Stomach (tissue), 4 donors: ENCODE results near the gene KLHL22.

Experiments
- EP300 ChIP-seq: sonication (generic); formaldehyde crosslinking; IDR thresholded peaks from one replicate; pipeline ENCODE4 v1.6.1; 2017; ENCODE audit warnings: antibody characterized with exemption
- POLR2A ChIP-seq, 4 donors: fragments of 450-650 bp; IDR thresholded peaks; one replicate each; pipeline ENCODE4 v1.6.1; 2016; ENCODE audit warnings: antibody characterized with exemption in 4 of 4, control low read depth in 2 of 4, mild to moderate bottlenecking in 1 of 4, moderate library complexity in 1 of 4
- POLR2AphosphoS5 ChIP-seq, 3 donors: sonication (generic); formaldehyde crosslinking; IDR thresholded peaks; one replicate each; pipeline ENCODE4 v1.6.1; 2016; ENCODE audit warnings: antibody characterized with exemption in 3 of 3
- TF ChIP-seq, protein P1 (sequence below), 7 experiments: fragments of 450-650 bp in 4 of 7; fragments of 200-600 bp in 3 of 7; sonication (generic) in 3 of 7; IDR thresholded peaks; one replicate each; pipeline ENCODE4 v1.5.1; 2016 to 2019; ENCODE audit warnings: antibody characterized with exemption in 7 of 7, control low read depth in 2 of 7, mild to moderate bottlenecking in 1 of 7

DNA sequence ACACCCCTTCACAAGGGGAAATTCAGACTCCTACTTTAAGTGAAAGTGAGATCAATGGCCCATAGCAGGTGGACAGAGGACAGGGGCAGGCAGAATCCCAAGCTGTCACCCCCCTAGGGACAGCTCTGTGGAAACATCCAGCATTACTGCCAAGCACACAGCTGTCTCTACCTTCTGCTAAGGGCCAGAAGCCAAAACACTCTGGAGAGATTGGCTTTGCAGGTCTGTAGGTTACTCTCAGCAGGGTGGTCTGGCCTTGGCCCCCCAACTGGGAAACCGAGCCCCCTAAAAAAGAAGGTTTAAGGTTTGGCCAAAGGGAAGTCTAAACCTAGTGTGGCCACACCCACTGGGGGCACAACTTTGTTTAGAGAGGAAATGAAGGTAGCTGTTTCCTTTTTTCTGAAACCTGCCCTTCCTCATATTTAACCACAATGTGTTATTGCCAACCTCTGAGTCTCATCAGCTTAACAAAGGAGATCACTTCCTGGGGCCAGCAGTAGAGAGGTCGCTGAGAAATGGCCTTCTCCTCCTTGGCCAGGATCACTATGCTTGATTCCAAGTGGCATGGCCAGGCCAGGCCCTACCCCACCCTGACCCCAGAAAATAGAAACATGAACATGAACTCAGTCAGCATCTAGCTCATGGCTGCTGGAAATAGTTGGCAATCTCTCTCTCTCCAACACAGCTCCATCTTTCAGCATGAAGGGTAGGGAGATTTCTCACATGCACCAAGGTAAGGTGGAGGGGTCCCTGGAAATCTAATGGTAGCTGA lies 32.1 kb downstream of the KLHL22 start:
- TF ChIP-seq, protein P1, sequence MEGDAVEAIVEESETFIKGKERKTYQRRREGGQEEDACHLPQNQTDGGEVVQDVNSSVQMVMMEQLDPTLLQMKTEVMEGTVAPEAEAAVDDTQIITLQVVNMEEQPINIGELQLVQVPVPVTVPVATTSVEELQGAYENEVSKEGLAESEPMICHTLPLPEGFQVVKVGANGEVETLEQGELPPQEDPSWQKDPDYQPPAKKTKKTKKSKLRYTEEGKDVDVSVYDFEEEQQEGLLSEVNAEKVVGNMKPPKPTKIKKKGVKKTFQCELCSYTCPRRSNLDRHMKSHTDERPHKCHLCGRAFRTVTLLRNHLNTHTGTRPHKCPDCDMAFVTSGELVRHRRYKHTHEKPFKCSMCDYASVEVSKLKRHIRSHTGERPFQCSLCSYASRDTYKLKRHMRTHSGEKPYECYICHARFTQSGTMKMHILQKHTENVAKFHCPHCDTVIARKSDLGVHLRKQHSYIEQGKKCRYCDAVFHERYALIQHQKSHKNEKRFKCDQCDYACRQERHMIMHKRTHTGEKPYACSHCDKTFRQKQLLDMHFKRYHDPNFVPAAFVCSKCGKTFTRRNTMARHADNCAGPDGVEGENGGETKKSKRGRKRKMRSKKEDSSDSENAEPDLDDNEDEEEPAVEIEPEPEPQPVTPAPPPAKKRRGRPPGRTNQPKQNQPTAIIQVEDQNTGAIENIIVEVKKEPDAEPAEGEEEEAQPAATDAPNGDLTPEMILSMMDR (IDR thresholded peaks at IDR 0.05), result no peak
- no peak for TF ChIP-seq POLR2AphosphoS5 (IDR thresholded peaks at IDR 0.05)
- no peak for TF ChIP-seq POLR2A (IDR thresholded peaks at IDR 0.05)
- TF ChIP-seq EP300, result no peak
